Neural crest cell (in vitro differentiated cells): Measurements from ENCODE around the gene TTLL5. TPM values are rescaled to one million over a fixed set of nuclear protein-coding genes. Genes with fewer than 3 reads are reported as not detected.

Experiments used
- DNase-seq: peaks from one replicate; pipeline ENCODE4 v3.0.0; 2021; ENCODE audit warnings: low read depth, mixed read lengths, low spot score
- H3K27ac Mint-ChIP-seq: one replicate; pipeline ENCODE4 v1.8.0; 2021; ENCODE audit warnings: mild to moderate bottlenecking, mixed read lengths; ENCODE audit not compliant: unreplicated experiment
- H3K27me3 Mint-ChIP-seq: 2 replicates; pipeline ENCODE4 v1.8.0; 2021; ENCODE audit warnings: low read depth, mild to moderate bottlenecking, mixed read lengths
- H3K36me3 Mint-ChIP-seq: 2 replicates; pipeline ENCODE4 v1.8.0; 2021; ENCODE audit warnings: low read depth, mild to moderate bottlenecking, mixed read lengths
- H3K4me1 Mint-ChIP-seq: 2 replicates; pipeline ENCODE4 v1.8.0; 2021; ENCODE audit warnings: mixed read lengths
- H3K4me3 Mint-ChIP-seq: one replicate; pipeline ENCODE4 v1.8.0; 2021; ENCODE audit warnings: mild to moderate bottlenecking, mixed read lengths
- H3K9me3 Mint-ChIP-seq: 2 replicates; pipeline ENCODE4 v1.8.0; 2021; ENCODE audit warnings: mixed read lengths
- total RNA-seq: library from RNA; stranded (reverse); gene quantifications from 2 replicates; pipeline ENCODE4 v1.2.1, GENCODE V29; 2021
- TF ChIP-seq, protein P1 (sequence below): fragments of 200-600 bp; sonication (generic); conservative IDR thresholded peaks from 2 replicates; pipeline ENCODE4 v1.5.0; 2021; ENCODE audit warnings: antibody characterized with exemption, mild to moderate bottlenecking

The TTLL5 gene
- total RNA-seq, 1 donor from 2014 or later, result 55.7 TPM

DNA sequence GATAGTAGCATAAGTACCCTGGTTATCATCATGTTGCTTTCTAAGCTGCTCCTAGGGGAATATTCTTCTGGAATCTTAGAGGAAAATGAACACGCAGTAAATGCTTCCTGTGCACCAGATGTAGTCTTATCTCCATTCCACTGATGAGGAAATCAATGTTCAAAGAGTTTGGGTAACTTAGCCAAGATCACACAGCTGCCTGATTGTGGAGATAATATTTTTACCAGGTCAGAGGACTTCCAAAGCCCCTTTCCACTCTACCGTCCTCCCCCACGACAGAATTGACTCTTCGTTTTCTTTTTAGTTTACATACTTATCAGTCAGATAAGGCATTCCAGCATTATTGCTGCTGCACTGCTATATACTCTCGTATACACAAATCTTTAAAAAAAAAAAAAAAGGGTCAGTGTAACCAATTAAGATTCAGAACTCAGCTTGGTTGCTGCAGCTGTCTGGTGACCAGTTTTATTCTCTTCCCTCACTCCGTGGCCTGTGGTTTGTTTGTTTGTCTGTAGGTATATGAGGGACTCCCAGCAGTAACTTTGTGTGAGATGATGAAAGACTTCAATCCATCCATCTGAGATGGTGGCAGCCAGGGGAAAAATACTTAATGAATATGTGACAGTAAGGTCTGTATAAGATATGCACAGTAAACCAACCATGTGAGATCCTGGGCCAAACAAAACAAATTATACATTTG, 210.3 kb downstream of the TTLL5 start:
- Mint-ChIP-seq H3K9me3 (peaks cover 2% of the 10 kb centered on the region), H3K4me3 (no peak overlapping the region), H3K4me1 (peaks cover 29% of the 10 kb centered on the region), H3K27me3 (no peaks in the 10 kb centered on the region), H3K36me3 (peaks cover 10% of the 10 kb centered on the region), H3K27ac (no peak overlapping the region)
- no peak for DNase-seq
- TF ChIP-seq, protein P1, sequence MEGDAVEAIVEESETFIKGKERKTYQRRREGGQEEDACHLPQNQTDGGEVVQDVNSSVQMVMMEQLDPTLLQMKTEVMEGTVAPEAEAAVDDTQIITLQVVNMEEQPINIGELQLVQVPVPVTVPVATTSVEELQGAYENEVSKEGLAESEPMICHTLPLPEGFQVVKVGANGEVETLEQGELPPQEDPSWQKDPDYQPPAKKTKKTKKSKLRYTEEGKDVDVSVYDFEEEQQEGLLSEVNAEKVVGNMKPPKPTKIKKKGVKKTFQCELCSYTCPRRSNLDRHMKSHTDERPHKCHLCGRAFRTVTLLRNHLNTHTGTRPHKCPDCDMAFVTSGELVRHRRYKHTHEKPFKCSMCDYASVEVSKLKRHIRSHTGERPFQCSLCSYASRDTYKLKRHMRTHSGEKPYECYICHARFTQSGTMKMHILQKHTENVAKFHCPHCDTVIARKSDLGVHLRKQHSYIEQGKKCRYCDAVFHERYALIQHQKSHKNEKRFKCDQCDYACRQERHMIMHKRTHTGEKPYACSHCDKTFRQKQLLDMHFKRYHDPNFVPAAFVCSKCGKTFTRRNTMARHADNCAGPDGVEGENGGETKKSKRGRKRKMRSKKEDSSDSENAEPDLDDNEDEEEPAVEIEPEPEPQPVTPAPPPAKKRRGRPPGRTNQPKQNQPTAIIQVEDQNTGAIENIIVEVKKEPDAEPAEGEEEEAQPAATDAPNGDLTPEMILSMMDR, result no peak

GRCh38 chr14:75875958-75876357, 214.9 kb downstream of the TTLL5 start:
- Mint-ChIP-seq H3K36me3 (peaks cover 8% of the 10 kb centered on the region), H3K9me3 (peaks cover 2% of the 10 kb centered on the region), H3K27me3 (no peaks in the 10 kb centered on the region), H3K4me1 (peaks cover 3% of the 10 kb centered on the region), H3K27ac (no peak overlapping the region), H3K4me3 (no peak overlapping the region)
- TF ChIP-seq, protein P1, result no peak
- DNase-seq, result no peak

DNA sequence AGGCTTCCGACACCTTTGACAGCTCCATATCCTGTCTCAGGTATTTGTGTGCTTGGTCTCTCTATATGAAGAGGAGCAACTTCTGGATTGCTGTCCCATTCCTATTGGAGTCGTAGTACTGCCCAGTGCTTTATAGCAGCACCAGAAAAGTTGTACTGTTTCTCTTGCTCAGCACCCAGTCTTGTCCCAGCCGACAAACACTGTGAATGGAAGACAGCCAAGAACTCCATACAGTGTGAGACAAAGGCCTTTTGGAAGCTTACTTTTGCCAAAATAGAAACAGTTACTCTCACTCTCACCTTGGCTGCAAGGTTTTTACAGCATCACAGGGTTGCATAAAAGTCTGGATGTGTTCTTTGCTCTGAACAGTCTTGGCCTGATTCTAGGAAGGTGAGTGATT, 215.5 kb downstream of the TTLL5 start:
- TF ChIP-seq, protein P1, result no peak
- Mint-ChIP-seq H3K9me3 (peaks cover 2% of the 10 kb centered on the region), H3K4me1 (peaks cover 2% of the 10 kb centered on the region), H3K27me3 (no peaks in the 10 kb centered on the region), H3K4me3 (no peak overlapping the region), H3K36me3 (peaks cover 7% of the 10 kb centered on the region), H3K27ac (no peak overlapping the region)
- no peak for DNase-seq

GRCh38 chr14:75877292-75877691, 216.2 kb downstream of the TTLL5 start:
- H3K27ac Mint-ChIP-seq, result no peak overlapping the region
- peaks cover 4% of the 10 kb centered on the region for H3K36me3 Mint-ChIP-seq
- no peak for DNase-seq
- H3K9me3 Mint-ChIP-seq, result peaks cover 2% of the 10 kb centered on the region
- no peaks in the 10 kb centered on the region for H3K4me1 Mint-ChIP-seq
- H3K27me3 Mint-ChIP-seq, result no peaks in the 10 kb centered on the region
- TF ChIP-seq, protein P1, result no peak
- H3K4me3 Mint-ChIP-seq, result no peak overlapping the region

DNA sequence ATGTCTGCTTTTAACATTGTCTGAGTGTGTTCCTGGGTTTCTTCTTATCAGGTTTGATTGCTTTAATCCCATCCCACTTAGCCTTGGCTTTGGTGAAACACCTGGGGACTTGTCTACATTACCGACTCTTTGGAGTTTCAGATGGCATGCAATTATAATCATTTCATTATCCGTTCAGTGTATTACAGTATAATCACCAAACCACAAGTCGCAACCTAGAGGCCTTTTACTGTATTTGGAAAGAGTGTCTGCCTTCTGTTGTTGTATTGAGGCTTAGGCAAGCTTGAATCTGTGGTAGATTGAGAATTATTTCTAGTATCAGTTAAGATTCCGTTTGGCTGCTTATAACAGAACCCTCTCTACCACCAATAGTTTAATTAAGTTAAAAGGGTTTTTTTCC, 216.8 kb downstream of the TTLL5 start:
- DNase-seq, result no peak
- no peaks in the 10 kb centered on the region for H3K4me1 Mint-ChIP-seq
- TF ChIP-seq, protein P1, result no peak
- peaks cover 2% of the 10 kb centered on the region for H3K9me3 Mint-ChIP-seq
- H3K36me3 Mint-ChIP-seq, result peaks cover 4% of the 10 kb centered on the region
- no peak overlapping the region for H3K4me3 Mint-ChIP-seq
- H3K27ac Mint-ChIP-seq, result no peak overlapping the region
- no peaks in the 10 kb centered on the region for H3K27me3 Mint-ChIP-seq
